Adrenal gland (tissue), 19 donors: Measurements from ENCODE around the gene PAK5. TPM values are rescaled to one million over a fixed set of nuclear protein-coding genes. Genes with fewer than 3 reads are reported as not detected.

Experiments
- DNase-seq, 7 donors: peaks; one replicate each; pipeline ENCODE4 v3.0.0-alpha.2; 2019 to 2020
- H3K27ac ChIP-seq, 5 donors: fragments of 200-600 bp; sonication (generic) in 4 of 5; 1 replicate in 3 of 5; 2 replicates in 2 of 5; pipeline versions ENCODE4 v1.5.1 to v1.8.0; 2016 to 2020; ENCODE audit warnings: mild to moderate bottlenecking in 1 of 5
- H3K27me3 ChIP-seq: fragments of 200-600 bp; 2 replicates; pipeline ENCODE4 v1.8.0; 2021
- H3K36me3 ChIP-seq, 2 donors: fragments of 200-600 bp; replicated peaks in 1 of 2; 1 replicate in 1 of 2; 2 replicates in 1 of 2; pipeline versions ENCODE4 v1.5.1 to v1.8.0; 2018 to 2022
- H3K4me1 ChIP-seq, 2 donors: fragments of 200-600 bp; replicated peaks in 1 of 2; 1 replicate in 1 of 2; 2 replicates in 1 of 2; pipeline versions ENCODE4 v1.5.1 to v1.8.0; 2018 to 2021
- H3K4me3 ChIP-seq, 4 donors: fragments of 200-600 bp; sonication (generic) in 3 of 4; one replicate each; pipeline ENCODE4 v1.5.1; 2016 to 2018
- H3K9me3 ChIP-seq, 3 donors: fragments of 200-600 bp; sonication (generic) in 1 of 3; replicated peaks in 1 of 3; 1 replicate in 2 of 3; 2 replicates in 1 of 3; pipeline versions ENCODE4 v1.5.1 to v1.8.0; 2016 to 2021
- POLR2A ChIP-seq, 2 donors: fragments of 450-650 bp; IDR thresholded peaks; one replicate each; pipeline ENCODE4 v1.6.1; 2017; ENCODE audit warnings: antibody characterized with exemption in 2 of 2, mild to moderate bottlenecking in 2 of 2, moderate library complexity in 1 of 2
- WGBS, 4 donors: extraction: QIAGEN DNeasy Blood & Tissue Kit in 2 of 4; methylation state at CpG; one replicate each; pipeline versions ENCODE4 v1.1.5 to v1.1.7; 2013 to 2017; 5-methylcytosine and 5-hydroxymethylcytosine counted together
- intact Hi-C, 2 donors: fragments of 100-400 bp; cut with DNase I; formaldehyde crosslinking; loops; one replicate each; pipeline versions ENCODE4 v1.14.1 to v1.15.0; 2022 to 2023
- long read RNA-seq, 10 donors: library from polyadenylated mRNA in 3 of 10; unstranded in 2 of 10; stranded (forward) in 1 of 10; transcript quantifications; one replicate each; pipeline ENCODE4 v2.0.0 and lab custom pipeline, GENCODE V29; 2021 to 2026
- polyA plus RNA-seq, 3 donors: library from polyadenylated mRNA; stranded (reverse); fragments of 200-250 nt in 2 of 3; fragments of 350-450 nt in 1 of 3; fragmentation: Illumina TruSeq in 1 of 3; extraction: RNeasy Lipid Tissue Mini Kit (QIAGEN cat#74804) in 1 of 3; gene quantifications; one replicate each; pipeline ENCODE4 v1.2.3, GENCODE V29; 2013 to 2014
- total RNA-seq, 9 donors: library from RNA; depleted of rRNA in 4 of 9; stranded (reverse); fragments of >200 nt in 4 of 9; fragments of 120-200 nt in 1 of 9; fragmentation: NEBNext Ultra II Directional in 1 of 9; extraction: Animal tissue kit (Norgen Biotek cat#: 25700) in 1 of 9; gene quantifications; one replicate each; pipeline versions ENCODE4 v1.1.0 to v1.2.4, GENCODE V29; 2013 to 2023
- TF ChIP-seq, protein P1 (sequence below), 6 experiments: fragments of 450-650 bp in 4 of 6; fragments of 200-600 bp in 2 of 6; sonication (generic) in 1 of 6; IDR thresholded peaks; 1 replicate in 5 of 6; 2 replicates in 1 of 6; pipeline versions ENCODE4 v1.5.1 to v1.8.0; 2016 to 2021; ENCODE audit warnings: antibody characterized with exemption in 6 of 6, mild to moderate bottlenecking in 2 of 6, moderate library complexity in 1 of 6
- donor health status: healthy with polysubstance abuse.
- donor health status: Bipolar disorder and iron deficiency.
- donor health status: DM: yes; HTN: yes; CAD: no.
- donor health status: DM: no; HTN: no; CAD: no.
- donor health status: DM: no; HTN: no; CAD: no.
- donor health status: DM: yes; HTN: yes; CAD: no.

The PAK5 gene
- total RNA-seq (1 to 10 TPM; 1.4 to 8.8 (median 4.8) TPM), polyA plus RNA-seq (10 to 100 TPM in 1 of 3 donors, 1 to 10 TPM in 2; 1.2 to 17.0 (median 2.4) TPM)
- long read RNA-seq, donor 1, full-length matches to known transcripts = 1 of 1 reads
- long read RNA-seq, donor 1, partial matches to known transcripts = 0 of 1 reads
- long read RNA-seq, donor 1, other reads (novel, unspliced or antisense) = 0 of 1 reads
- long read RNA-seq, donor 2, full-length matches to known transcripts = 1 of 1 reads
- long read RNA-seq, donor 2, partial matches to known transcripts = 0 of 1 reads
- long read RNA-seq, donor 2, other reads (novel, unspliced or antisense) = 0 of 1 reads
- long read RNA-seq, donor 3, full-length matches to known transcripts = 1 of 1 reads
- long read RNA-seq, donor 3, partial matches to known transcripts = 0 of 1 reads
- long read RNA-seq, donor 3, other reads (novel, unspliced or antisense) = 0 of 1 reads
- long read RNA-seq, donor 4, partial matches to known transcripts = 0 of 1 reads
- long read RNA-seq, donor 4, other reads (novel, unspliced or antisense) = 1 of 1 reads
- long read RNA-seq, donor 5, full-length matches to known transcripts = 5 of 9 reads
- long read RNA-seq, donor 5, partial matches to known transcripts = 2 of 9 reads
- long read RNA-seq, donor 5, other reads (novel, unspliced or antisense) = 2 of 9 reads
- long read RNA-seq, donor 6 = 0 reads
- long read RNA-seq, donor 7 = 0 reads
- long read RNA-seq, donor 8, full-length matches to known transcripts = 2 of 2 reads
- long read RNA-seq, donor 8, partial matches to known transcripts = 0 of 2 reads
- long read RNA-seq, donor 8, other reads (novel, unspliced or antisense) = 0 of 2 reads
- long read RNA-seq, donor 9 = 0 reads
- long read RNA-seq, donor 10 = 0 reads

DNA sequence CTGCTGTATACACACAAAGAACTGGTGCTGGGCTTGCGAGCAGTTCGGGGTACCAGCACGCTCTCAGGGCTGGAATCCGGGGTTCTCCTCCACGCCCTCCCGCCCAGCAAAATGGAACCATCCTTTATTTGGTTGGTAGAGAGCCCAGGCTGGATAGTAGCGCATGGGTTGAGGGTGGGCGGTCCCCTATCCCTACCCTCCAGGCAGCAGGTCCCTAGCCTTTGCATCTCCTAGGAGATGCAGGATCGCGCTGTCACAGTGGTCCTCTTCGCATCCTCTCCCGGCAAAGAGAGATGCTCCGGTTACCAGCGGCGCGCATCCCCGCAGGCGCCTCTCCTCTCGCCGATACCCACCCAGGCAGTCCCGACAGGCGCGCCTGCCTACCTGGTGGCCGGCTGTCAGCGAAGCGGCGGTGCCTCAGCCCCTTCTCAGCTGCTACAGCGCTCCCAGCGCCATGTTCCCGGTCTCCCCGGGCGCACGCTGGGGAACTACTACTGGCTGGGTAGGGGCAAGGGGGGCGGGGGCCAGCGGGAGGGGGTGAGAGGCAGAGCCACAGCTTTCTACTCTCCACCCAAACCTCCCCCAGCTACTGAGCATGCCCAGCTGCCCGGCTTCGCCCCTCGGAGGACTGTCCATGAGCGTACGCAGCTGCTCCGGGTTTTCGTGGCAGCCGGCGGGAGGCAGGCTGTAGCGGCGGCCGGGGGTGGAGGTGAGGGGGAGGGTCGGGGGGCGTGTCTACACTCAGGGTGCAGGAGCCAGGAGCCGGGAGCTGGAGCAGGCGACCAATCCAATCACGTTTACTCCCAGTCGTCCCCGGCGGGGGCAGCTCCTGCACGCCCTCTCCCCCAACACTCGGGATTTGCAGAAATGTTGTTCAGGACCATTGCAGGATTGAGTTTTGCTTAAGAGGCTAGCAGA is at the start of gene PAK5:
PAK5 (minus strand) TSS at position 699 of the 918 bp plus-strand sequence. CDS start 194,748 bp downstream, outside the sequence.
- Histone ChIP-seq H3K4me3 (peak within 1 kb of the TSS in 3 of 4 donors; percentile 25 to 64 (median 35)), H3K27ac (no peak within 1 kb of the TSS), H3K9me3 (no peaks in the 10 kb centered on the region), H3K27me3 (no peaks in the 10 kb centered on the region), H3K4me1 (peaks cover 0 to 4% of the 10 kb centered on the region in 2 donors), H3K36me3 (no peaks in the 10 kb centered on the region)
- WGBS, 4 donors = 0 to 1% (median 1%) methylated on average over 10 to 57 of the region's 57 CpGs
- intact Hi-C loops = loop anchor here in 1 of 2 donors (10.0 kb wide), 1 partner anchor 56 kb away; no protein-coding TSS in a partner anchor
- TF ChIP-seq, protein P1, sequence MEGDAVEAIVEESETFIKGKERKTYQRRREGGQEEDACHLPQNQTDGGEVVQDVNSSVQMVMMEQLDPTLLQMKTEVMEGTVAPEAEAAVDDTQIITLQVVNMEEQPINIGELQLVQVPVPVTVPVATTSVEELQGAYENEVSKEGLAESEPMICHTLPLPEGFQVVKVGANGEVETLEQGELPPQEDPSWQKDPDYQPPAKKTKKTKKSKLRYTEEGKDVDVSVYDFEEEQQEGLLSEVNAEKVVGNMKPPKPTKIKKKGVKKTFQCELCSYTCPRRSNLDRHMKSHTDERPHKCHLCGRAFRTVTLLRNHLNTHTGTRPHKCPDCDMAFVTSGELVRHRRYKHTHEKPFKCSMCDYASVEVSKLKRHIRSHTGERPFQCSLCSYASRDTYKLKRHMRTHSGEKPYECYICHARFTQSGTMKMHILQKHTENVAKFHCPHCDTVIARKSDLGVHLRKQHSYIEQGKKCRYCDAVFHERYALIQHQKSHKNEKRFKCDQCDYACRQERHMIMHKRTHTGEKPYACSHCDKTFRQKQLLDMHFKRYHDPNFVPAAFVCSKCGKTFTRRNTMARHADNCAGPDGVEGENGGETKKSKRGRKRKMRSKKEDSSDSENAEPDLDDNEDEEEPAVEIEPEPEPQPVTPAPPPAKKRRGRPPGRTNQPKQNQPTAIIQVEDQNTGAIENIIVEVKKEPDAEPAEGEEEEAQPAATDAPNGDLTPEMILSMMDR (IDR thresholded peaks at IDR 0.05) = no peak
- no peak for TF ChIP-seq POLR2A (IDR thresholded peaks at IDR 0.05)
- peak; percentile 84 to 90 (median 87) for DNase-seq

DNA sequence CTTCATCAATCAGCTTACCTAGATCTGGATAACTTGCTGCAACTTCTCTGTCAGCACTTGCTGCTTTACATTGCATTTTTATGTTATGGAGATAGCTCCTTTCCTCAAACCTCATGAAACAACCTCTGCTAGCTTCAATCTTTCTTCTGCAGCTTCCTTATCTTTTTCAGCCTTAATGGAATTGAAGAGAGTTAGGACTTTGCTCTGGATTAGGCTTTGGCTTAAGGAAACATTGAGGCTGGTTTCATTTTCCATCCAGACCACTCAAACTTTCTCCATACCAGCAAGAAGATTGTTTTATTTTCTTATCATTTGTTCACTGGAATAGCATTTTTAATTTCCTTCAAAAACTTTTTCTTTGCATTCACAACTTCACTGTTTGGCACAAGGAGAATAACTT is 48.8 kb upstream of the PAK5 start:
- no peak overlapping the region for H3K4me3 ChIP-seq
- H3K9me3 ChIP-seq = no peaks in the 10 kb centered on the region
- no peaks in the 10 kb centered on the region for H3K27me3 ChIP-seq
- no peaks in the 10 kb centered on the region for H3K36me3 ChIP-seq
- H3K27ac ChIP-seq = no peak overlapping the region
- intact Hi-C loops = loop anchor here in 1 of 2 donors (10.0 kb wide), 1 partner anchor 273 kb away; no protein-coding TSS in a partner anchor
- no peak for DNase-seq
- TF ChIP-seq, protein P1 (IDR thresholded peaks at IDR 0.05) = no peak
- no peak for TF ChIP-seq POLR2A (IDR thresholded peaks at IDR 0.05)
- no peaks in the 10 kb centered on the region for H3K4me1 ChIP-seq

DNA sequence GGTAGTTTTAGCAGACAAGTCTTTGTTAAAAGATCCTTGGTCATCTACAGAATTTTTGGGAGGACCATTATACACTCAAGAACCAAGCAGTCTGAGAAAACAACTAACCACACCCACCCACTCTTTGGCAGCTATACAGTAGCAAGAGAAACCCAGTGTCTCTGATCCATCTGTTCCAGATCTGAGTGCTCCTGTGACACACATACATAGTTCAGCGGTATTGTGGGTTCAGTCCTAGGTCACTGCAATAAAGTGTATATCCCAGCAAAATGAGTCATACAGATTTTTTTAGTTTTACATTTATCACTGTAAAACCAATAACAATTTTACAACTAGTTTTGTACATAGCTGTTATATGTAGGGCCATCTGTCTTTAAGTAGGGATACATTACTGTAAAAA is 47.4 kb upstream of the PAK5 start:
- Histone ChIP-seq H3K27ac (no peak overlapping the region), H3K9me3 (no peaks in the 10 kb centered on the region), H3K4me1 (no peaks in the 10 kb centered on the region), H3K27me3 (no peaks in the 10 kb centered on the region), H3K4me3 (no peak overlapping the region), H3K36me3 (no peaks in the 10 kb centered on the region)
- TF ChIP-seq, protein P1 (IDR thresholded peaks at IDR 0.05) = no peak
- no peak for TF ChIP-seq POLR2A (IDR thresholded peaks at IDR 0.05)
- intact Hi-C loops = loop anchor here in 1 of 2 donors (10.0 kb wide), 1 partner anchor 271 kb away; no protein-coding TSS in a partner anchor
- no peak for DNase-seq
- WGBS, 4 donors = 84 to 94% (median 87%) methylated on average over 1 of the region's 1 CpG
